ENCODE data around the gene WBP11.
A peak's percentile ranks its signal among the peaks of the same experiment; 100 is the strongest.

DNA sequence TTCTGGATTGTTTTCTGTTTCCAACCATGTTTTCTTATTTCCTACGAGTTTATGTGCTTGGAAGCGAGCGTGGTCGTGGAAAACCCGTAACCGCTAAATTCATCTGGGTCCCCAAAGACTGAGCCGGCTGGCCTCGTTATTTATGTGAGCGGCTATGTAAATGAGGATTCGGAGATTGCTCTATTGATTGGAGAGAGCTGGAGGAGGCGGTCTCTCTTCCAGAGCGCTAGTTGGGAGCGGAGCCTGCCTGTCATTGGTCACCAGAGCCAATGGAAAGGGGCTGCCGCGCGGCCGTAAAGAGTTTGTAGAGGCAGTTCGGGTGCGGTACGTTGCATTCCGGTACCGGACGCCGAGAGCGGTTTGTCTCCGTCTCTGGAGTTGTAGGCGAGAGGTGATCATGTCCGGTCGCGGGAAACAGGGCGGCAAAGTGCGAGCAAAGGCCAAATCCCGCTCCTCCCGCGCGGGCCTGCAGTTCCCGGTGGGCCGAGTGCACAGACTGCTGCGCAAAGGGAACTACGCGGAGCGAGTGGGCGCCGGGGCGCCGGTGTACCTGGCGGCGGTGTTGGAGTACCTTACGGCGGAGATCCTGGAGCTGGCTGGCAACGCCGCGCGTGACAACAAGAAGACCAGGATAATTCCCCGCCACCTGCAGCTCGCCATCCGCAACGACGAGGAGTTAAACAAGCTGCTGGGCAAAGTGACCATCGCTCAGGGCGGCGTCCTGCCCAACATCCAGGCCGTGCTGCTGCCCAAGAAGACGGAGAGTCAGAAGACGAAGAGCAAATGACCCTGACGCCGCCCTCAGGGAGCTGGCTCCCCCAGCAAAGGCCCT, 29.0 kb downstream of the WBP11 start:
- no peak for TF ChIP-seq EZH2 (IDR thresholded peaks at IDR 0.05; ENCODE audit: low read length)
- TF ChIP-seq CTCF (optimal IDR thresholded peaks at IDR 0.05 in 1 of 3, IDR thresholded peaks at IDR 0.05 in 1 of 3, conservative IDR thresholded peaks at IDR 0.05 in 1 of 3; ENCODE audit: extremely low read depth in 1 of 3, insufficient read depth in 2 of 3, low read length in 3 of 3), result peak in 1 of 3 experiments; percentile 2

Measured in keratinocyte (primary cell).